Measurements from ENCODE around the gene PCOLCE2.

PCOLCE2 gene

GRCh38 chr3:142818651-142819050 is 70.2 kb downstream of the PCOLCE2 start:
- H3K4me3 ChIP-seq (ENCODE audit: control insufficient read depth, low read depth, low read length), result no peak overlapping the region
- TF ChIP-seq CTCF (IDR thresholded peaks at IDR 0.05; ENCODE audit: control insufficient read depth, insufficient read depth, low read depth, low read length, missing control alignments), result no peak
- no peak for DNase-seq (ENCODE audit: low read depth)

DNA sequence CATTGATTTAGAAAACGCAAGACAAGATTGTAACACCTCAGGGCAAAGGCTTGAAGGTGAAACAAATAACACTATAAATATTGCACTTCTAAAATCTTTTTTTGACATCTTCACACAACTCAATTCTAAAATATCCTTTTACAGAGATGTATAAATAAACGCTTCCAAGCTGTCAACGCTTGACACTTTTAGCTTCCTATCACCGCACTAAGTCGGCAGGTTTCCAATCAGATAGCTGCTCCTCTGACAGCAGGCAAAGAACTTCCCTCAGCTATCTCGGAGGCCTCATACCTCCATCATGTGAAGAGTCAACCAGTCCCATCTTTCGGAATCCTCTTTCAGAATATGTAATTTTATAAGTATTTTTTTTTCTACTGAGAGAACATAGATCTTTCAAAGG is 71.0 kb downstream of the PCOLCE2 start:
- DNase-seq (ENCODE audit: low read depth), result no peak
- no peak for TF ChIP-seq CTCF (IDR thresholded peaks at IDR 0.05; ENCODE audit: control insufficient read depth, insufficient read depth, low read depth, low read length, missing control alignments)
- H3K4me3 ChIP-seq (ENCODE audit: control insufficient read depth, low read depth, low read length), result no peak overlapping the region

GRCh38 chr3:142817356-142817755 is 71.5 kb downstream of the PCOLCE2 start:
- H3K4me3 ChIP-seq (ENCODE audit: control insufficient read depth, low read depth, low read length), result no peak overlapping the region
- DNase-seq (ENCODE audit: low read depth), result no peak
- TF ChIP-seq CTCF (IDR thresholded peaks at IDR 0.05; ENCODE audit: control insufficient read depth, insufficient read depth, low read depth, low read length, missing control alignments), result no peak

GRCh38 chr3:142815803-142816202 is 73.1 kb downstream of the PCOLCE2 start:
- no peak for TF ChIP-seq CTCF (IDR thresholded peaks at IDR 0.05; ENCODE audit: control insufficient read depth, insufficient read depth, low read depth, low read length, missing control alignments)
- DNase-seq (ENCODE audit: low read depth), result no peak
- H3K4me3 ChIP-seq (ENCODE audit: control insufficient read depth, low read depth, low read length), result no peak overlapping the region

DNA sequence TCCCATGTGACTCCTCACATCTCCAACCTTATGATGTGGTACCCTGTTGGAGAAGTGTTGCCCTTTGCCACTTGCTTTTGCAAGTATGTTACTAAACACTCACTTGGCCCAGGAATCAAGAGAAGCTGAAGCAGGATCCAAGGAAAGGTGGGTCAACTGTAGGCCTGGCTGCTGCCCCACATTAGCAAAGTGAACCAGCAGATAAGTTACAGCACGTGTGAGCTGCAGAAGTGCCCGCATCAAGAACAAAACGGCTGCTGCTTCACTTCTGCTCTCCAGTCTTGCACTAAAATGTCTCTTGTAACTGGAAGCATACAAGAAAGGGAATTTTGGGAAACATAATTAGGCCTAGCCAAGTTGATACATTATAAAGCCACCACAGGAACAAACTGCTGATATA is 79.6 kb downstream of the PCOLCE2 start:
- no peak for DNase-seq (ENCODE audit: low read depth)
- no peak overlapping the region for H3K4me3 ChIP-seq (ENCODE audit: control insufficient read depth, low read depth, low read length)
- TF ChIP-seq CTCF (IDR thresholded peaks at IDR 0.05; ENCODE audit: control insufficient read depth, insufficient read depth, low read depth, low read length, missing control alignments), result no peak

- H3K4me3 ChIP-seq (ENCODE audit: control insufficient read depth, low read depth, low read length), result no peak overlapping the region
- TF ChIP-seq CTCF (IDR thresholded peaks at IDR 0.05; ENCODE audit: control insufficient read depth, insufficient read depth, low read depth, low read length, missing control alignments), result no peak
- peak; percentile 49 for DNase-seq (ENCODE audit: low read depth)
Measured at GRCh38 chr3:142808103-142808917, 80.6 kb downstream of the PCOLCE2 start.

All from AG09309 (cell line).